ENCODE results near the gene PGM5.
"Not testable (repeated sequence)": the region's sequence is repeated elsewhere in the genome, so short reads cannot be mapped to it uniquely, and the experiment has no call there.

- TF ChIP-seq CTCF (conservative IDR thresholded peaks at IDR 0.05; ENCODE audit: low read length); EZH2phosphoT487 (IDR thresholded peaks at IDR 0.05; ENCODE audit: borderline replicate concordance): not testable (repeated sequence)
Measured at GRCh38 chr9:68323749-68324148, 32.7 kb upstream of the PGM5 start.
